HG02885 (cell line): ENCODE measurements around the gene TXNL1.
"Not testable (repeated sequence)": the region's sequence is repeated elsewhere in the genome, so short reads cannot be mapped to it uniquely, and the experiment has no call there.

Source experiments
- ATAC-seq: cut with Tn5 transposase; IDR thresholded peaks from one replicate; pipeline ENCODE4 v1.9.1; 2021; ENCODE audit warnings: mild to moderate bottlenecking; ENCODE audit not compliant: unreplicated experiment, poor library complexity

TXNL1 gene

DNA sequence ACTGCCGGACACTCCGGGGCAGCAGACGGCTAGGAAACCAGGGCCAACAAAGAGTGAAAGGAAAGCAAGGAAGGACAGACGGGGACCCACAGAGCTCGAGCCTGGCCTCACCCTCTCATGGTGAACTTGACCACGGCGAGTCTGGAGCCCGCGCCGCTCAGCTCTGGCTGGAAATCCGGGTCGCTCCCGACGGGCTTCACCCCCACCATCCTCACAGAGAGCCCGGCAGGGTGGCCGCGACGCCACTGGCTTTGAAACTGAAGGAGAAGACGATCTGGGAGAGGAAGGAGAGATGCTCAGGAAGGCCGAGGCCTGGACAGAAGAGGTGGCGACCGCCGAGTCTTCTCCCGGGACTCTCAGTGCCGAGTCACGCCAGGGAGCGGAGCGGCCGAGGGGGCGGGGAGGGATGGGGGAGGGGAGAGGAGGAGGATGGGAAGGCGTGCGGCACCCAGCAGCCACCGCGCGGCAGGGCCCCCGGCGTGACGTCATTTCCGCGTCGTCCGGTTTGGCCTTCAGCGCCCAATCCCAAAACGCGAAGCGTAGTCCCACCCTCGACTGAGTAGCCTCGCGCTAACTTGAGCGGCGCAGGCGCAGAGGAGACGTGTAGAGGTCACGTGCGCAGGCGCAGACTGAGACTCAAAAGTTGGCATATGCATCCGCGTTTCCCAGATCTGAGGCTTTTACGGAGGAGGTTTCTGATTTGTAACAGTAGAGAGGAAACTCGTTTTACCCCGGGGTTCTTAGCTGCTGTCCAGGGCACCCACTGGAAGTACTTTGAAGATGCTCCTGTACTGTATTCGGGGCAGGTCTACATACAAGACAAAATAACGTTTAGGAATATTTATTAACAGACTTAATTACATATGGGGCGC, at the start of gene TXNL1:
TSS of gene TXNL1 (minus strand) at position 361 of the 872 bp plus-strand sequence. CDS start at position 209, 152 bp downstream.
- peak; percentile 97 for ATAC-seq

GRCh38 chr18:56684277-56684676, 45.9 kb upstream of the TXNL1 start:
- ATAC-seq = no peak

DNA sequence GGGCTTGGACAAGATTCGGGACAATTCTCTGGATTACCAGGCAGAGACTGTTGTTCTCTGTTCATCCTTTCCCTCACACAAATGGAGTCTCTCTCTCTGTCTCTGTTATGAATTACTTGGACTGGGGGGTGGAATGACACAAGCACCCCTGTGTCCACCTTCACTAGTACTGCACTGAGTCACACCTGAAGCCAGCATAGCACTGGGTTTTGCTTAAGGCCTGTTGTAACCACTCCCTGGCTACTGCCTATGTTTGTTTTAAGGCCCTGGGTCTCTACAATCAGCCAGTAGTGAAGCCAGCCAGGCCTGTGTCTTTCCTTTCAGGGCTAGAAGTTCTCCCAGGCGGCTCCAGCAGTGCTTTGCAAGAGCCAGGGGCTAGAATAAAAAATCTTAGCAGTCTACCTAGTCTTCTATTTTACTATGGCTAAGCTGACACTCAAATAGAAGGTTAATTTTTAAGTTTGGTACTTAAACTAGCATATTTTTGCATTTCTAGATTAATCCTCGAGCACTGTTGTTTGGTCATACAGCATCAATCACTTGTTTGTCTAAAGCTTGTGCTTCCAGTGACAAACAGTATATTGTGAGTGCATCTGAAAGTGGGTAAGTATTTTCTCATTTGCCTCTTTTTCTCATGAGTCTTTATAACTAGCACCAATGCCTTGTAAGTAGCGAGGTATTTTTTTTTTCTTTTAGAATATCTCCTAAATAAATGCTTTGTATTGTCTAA, 40.6 kb upstream of the TXNL1 start:
- ATAC-seq = no peak

DNA sequence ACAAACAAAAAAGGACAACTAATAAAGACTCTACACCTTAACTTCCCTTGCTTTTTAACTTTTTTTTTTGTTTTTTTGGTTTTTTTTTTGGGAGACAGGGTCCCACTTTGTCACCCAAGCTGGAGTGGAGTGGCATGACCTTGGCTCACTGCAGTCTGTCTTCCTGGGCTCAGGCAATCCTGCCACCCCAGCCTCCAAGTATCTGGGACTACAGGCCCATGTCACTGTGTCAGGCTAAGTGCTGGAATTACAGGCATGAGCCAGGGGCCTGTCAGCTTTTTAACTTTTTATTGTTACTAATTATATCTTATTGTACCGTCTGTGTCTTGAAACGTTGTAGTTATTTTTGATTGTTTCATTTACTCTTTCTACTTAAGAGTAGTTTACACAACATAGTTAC, 38.2 kb upstream of the TXNL1 start:
- no peak for ATAC-seq

GRCh38 chr18:56672981-56673380, 34.6 kb upstream of the TXNL1 start:
- no peak for ATAC-seq

DNA sequence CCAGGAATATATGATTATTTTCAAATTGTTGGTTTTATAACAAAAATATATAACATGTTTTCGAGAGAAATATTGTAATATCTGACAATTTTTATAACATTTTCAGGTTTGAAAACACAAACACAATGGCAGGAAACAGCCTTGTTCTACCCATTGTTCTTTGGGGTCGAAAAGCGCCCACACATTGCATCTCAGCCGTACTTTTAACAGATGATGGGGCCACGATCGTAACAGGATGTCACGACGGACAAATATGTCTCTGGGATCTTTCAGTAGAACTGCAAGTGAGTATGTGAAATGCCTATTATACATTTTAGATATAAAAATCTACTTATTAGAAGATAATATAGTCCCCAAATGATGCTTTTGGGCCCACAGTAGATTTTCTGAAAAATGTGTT, 34.0 kb upstream of the TXNL1 start:
- ATAC-seq = no peak

- no peak for ATAC-seq
Measured at GRCh38 chr18:56662902-56663301, 24.5 kb upstream of the TXNL1 start.

DNA sequence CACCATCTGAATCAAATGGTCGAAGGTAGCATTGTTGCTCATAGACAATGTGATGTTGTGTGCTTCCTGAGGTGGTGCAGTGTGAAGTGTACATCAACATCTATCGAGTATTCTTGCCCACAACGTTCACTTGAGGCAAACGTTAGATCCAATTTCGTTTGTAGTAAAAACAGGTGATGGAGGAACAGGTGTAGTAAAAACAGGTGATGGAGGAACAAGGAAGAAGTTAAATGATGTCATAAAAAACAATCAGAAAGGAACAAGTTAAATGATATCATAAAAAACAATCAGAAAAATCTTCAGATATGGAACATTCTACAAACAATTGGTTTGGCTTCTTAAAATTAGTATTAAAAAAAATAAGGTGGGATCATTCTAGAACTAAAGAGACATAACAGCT, 24.1 kb upstream of the TXNL1 start:
- ATAC-seq = no peak

- no peak for ATAC-seq
Measured at GRCh38 chr18:56662063-56662408, 23.6 kb upstream of the TXNL1 start.

DNA sequence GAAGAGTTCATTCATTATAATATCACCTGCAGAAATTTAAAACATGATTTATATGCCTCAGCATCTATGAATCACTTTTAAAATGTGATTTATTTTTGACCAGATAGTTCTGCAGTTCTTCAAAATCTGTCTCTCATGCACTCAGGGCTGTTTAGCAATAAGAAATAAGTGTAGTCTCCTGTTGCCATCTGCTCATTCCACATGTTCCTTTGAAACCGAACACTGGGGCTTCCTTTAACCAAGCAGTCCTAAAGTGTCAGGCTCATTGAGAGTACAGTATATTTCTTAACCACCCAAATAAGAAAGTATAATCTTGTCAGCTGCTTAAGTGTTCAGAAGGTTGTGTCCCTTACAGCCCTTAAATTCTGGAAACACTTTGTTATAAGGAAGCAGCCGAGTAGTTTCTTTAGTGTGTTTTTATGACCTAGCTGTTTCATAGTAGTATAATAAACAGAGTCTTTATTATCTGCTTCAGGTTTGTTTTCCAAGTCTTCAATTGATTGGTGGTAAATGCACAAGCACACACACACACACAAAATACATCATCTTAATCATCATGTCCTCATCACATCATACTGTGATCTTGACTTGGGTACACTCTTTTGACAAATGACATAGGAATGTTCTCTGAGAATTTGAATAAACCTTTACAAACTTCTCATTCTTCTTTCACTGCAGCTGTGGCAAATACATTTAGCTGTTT, 23.1 kb upstream of the TXNL1 start:
- no peak for ATAC-seq

DNA sequence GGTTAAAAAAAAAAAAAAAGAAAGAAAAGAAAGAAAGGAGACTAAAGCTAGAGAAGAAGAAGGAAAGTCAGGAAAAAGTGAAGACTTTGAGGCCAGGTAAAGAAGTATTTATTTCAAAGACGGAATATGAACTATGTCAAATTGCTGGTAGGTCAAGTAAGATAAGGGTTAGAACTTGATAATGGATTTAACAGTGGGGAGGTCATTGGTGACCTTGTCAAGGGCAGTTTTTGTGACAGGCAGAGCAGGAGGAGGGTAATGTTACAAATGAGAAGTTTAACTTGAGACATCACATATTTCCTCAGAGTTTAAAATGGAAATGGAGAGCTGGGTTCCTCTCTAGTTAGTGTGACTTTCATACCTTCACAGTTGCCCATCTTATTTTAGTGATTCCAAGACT, 22.3 kb upstream of the TXNL1 start:
- no peak for ATAC-seq

GRCh38 chr18:56659111-56659510, 20.7 kb upstream of the TXNL1 start:
- no peak for ATAC-seq

GRCh38 chr18:56658261-56658660, 19.9 kb upstream of the TXNL1 start:
- ATAC-seq = no peak

DNA sequence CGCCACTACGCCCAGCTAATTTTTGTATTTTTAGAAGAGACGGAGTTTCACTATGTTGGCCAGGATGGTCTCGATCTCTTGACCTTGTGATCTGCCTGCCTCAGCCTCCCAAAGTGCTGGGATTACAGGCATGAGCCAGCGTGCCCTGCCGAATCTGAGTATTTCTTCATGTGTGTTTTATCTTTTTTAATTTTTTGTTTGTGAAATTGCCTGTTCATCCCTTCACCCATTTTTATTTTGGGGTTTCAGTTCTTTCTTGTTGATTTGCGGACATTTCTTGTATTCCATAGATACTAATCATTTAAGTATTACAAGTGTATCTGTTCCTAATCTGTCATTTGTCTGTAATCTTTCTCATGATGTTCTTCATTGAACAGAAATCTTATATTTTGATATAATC, 15.9 kb upstream of the TXNL1 start:
- not testable (repeated sequence) for ATAC-seq

DNA sequence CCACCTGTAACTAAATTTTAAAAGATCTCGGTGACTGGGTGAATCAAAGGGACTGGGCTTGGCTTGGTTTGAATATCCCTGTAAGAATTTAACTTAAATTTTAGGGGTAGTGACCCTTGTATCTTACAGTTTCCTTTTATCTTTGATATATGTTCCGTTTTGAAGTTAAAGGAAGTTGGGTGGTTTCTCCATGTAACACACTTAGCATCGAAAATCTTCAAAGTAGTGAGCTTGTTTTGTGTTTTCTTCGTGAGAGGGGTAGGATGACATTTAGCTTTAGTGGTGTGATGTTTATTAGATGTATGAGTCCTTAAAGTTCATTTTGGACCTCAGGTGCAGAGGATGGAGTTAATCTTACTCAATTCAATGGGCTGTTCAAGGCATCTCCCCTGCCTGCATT, 14.4 kb upstream of the TXNL1 start:
- no peak for ATAC-seq

GRCh38 chr18:56651771-56652092, 13.3 kb upstream of the TXNL1 start:
- ATAC-seq = no peak

- ATAC-seq = peak; percentile 97
Measured at GRCh38 chr18:56650944-56651770, 12.8 kb upstream of the TXNL1 start, which contains the start of gene WDR7. WDR7 (plus strand) TSS chr18:56651359; CDS start chr18:56672516, 21,157 bp downstream.

DNA sequence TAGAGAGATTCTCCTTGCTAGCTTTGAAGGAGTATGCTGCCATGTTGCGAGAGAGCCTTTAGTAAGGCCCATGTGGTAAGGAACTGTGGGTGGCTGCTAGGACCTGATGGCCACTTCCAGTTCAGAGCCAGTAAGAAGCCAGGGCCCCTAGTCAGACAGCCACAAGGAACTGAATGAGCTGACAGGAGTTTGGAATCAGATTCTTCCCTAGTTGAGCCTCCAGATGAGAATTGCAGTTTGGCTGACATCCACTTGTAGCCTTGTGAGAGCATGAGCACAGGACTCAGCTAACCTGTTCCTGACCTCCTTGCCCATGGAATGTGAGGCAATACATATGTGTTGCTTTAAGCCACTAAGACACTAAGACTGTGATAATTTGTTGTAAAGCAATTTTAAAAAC, 11.6 kb upstream of the TXNL1 start:
- ATAC-seq = no peak

DNA sequence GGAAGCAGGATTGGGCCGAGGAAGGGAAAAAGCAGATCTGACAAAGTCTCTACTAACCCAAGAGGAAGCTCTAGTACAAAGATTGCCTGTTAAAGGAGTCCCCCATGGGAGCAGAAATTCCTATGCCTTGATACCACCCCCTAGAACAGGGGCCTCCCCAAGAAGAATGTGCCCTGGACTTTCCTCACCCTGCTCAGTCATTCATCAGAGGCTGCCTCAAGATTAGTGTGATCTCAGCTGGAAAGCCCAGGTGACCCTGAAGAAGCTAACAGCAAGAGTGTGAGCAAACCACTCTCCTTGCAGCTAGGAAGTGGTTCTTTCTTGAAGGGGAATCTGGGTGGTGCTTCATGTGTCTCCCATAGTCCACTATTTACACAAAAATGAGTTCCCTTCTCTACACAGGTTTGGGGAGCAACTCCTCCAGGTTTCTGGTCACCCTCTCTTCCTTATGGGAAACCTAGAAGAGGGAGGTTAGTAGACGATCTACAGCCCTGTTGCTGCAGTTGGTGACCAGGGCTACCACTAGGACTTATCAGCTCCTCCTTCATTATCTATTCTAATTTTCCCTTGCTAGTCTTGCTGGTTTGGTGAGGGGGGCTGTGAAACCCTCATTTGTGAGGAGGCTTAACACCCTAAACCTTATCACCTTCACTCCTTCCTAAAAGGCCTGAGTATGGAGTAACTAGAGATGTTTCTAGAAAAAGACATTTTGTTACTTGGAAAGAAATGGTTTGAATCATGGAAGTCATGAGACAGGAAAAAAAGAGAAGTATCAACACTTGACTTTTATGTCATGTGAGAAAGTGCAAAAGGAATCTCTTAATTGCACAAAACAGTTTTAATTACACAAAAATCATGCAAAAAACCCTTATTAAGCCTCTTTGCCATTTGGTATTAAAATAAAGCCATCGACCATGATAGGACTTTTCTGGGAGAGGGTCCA, 9.8 kb upstream of the TXNL1 start:
- ATAC-seq = no peak
